ENCODE measurements around the gene KCNC4.
A peak's percentile ranks its signal among the peaks of the same experiment; 100 is the strongest.

The KCNC4 gene

DNA sequence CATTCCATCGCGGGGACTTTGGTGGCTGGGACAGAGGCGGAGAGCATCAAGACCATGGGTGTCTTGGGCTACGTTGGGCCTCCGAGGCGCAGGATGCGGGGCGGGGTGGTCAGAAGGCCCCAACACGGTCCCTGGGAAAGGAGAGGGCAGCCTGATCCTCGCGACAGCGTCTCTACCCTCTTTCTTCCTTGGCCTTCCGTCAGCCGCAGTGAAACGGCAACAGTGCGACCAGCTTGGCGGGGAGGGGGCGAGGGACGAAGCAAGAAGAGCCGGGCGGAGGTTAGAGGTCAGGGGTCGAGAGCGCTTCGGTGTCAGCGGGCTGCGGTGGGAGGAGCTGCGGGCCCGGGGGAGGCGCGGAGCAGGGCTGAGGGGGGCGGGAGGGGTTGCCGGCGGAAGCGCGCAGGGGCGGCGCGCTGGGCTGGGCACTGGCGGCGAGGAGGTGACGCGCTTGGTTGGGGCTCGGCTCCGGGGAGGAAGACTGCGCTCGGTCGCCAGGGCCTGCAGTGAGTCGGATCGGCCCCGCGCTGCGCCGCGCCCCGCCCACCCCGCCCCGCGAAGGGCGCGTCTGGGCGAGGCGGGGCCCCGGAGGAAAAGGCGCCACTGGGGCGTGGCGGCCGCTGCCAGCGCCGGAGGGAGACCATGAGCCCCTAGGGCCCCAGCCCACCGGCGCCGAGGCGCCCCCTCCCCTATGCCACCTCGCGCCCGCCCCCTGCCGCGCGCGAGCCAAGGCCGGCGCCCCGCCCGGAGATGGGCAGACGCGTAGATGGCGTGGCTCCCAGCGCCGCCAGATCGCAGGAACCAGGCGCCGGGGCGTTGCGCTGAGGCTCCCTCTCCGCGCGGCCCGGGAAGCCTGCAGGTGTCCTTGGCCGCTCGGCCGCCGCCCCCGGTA is at the start of gene KCNC4:
TSS of gene KCNC4 (plus strand) at position 600 of the 889 bp plus-strand sequence. CDS start 1,186 bp downstream, outside the sequence.
- DNase-seq: peak; percentile 94

DNA sequence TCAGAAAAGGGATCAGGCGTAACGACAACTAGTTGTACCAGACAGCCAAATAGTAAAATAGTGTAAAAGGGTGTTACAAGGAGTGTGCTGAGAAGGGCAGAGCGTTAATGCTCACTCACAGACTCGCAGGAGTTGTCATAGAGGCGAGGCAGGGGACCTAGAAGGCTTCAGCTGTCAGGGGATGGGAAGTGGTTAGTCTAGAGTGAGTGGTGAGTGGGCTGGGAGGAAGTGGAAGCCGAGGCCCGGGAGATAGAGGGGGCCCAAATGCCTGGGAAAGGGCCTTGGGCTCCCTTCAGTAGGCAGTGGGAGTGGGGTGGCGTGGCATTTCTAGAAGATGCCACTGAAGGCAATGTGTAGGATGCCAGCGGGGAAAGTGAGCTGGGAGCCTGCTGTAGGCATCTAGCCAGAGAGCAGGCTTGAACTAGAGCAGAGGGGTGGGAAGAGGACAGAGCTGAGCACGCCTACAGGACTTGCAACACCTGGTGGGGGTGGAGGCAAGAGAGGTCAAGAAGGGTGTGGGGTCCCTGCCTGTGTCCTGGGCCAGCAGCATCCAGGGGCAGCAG is 49.5 kb upstream of the KCNC4 start:
- no peak for DNase-seq

DNA sequence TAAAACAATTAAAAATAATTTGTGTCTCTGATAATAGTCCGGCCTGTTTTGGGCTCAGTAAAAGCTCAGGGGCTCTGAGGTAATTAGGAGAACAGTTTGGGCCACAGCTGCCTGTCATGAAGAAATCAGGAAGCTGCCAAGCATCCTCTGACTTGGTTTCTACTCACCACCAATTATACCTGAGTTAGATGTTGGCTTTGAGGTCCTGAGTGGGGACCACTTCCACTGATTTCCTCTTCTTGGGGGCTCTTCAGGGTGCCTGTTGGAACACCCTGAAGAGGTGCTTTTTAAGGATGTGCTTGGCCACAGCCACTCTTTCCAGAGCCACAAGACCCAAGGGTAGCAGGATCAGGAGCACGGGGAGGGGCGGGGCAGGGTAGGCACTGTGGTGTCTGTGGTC is 48.9 kb upstream of the KCNC4 start:
- no peak for DNase-seq

DNA sequence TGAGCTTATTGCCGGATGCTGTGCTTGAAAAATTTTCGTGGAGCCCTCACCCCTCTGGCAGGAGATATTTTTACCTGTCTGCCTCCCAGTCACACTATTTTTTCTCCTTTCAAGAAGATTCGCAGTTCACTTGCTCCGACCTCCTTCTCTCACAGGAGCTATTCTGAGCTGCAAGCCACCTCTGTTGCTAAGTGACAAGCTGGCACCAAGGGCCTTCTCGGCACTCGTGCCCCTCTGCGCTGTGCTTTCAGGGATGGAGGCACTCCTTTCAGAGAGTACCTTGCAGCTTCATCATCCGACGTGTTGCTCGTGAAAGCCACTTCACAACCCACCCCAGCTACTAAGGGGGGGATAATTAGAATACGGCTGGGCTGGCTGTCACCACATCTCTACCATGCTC is 48.3 kb upstream of the KCNC4 start:
- DNase-seq: no peak

- no peak for DNase-seq
Observed at GRCh38 chr1:110163591-110163990, 46.5 kb upstream of the KCNC4 start.

DNA sequence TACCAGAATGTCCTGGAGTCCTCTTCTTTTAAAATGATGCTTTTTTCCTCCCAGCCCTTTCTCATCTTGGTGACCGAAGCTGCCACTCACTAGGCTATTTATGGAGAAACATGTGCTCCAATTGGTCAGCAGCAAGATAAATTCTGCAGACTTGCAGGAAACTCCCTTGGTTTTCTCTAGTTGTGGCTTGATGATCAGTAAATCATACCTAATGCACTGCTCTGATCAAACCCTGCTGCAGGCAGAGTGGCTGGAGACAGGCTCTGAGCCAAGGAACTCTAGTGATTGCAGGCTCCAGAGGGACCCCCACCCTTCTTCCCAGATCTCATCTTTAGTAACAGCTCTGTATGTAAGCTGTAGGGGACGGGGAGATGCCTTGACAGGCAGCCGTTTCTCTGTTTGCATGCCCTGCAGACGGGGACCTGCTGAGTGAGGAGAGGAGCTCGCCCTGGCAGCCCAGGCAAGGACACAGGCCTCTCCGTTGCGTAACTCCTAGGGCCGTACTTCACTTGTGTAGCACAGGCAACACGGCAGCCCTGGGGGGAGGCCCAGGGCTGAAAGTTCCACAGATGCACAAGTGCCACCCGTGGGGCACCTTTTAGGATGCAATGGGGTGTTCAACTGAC is 45.3 kb upstream of the KCNC4 start:
- DNase-seq: no peak

DNA sequence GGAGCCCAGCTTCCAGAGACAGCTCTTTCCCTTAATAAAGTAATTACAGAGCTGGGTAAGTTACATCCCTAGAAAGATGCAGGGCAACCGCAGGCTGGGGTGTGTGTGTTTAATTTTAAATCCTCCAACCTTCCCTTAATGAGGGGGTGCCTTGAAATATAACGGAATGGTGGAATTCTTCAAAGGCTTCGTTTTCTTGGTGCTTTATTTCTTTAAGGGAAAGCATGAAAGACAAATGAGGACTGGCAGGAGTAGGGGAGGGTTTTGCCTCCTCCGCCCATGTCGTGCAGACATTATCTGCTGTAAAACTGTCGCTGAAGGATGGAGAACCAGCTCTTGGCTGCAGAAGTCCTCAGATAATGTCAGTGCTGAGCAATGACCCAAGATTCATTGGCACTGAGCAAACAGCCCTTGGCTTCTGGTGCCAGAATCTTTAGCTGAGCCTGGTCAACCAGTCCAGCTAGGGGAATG is 44.3 kb upstream of the KCNC4 start:
- no peak for DNase-seq

GRCh38 chr1:110166861-110167260 is 43.3 kb upstream of the KCNC4 start:
- no peak for DNase-seq

GRCh38 chr1:110170766-110171733 is 39.1 kb upstream of the KCNC4 start:
- no peak for DNase-seq

GRCh38 chr1:110172001-110172400 is 38.1 kb upstream of the KCNC4 start:
- no peak for DNase-seq

- DNase-seq: no peak
Observed at GRCh38 chr1:110173466-110174105, 36.5 kb upstream of the KCNC4 start.

- no peak for DNase-seq
Observed at GRCh38 chr1:110174961-110175360, 35.2 kb upstream of the KCNC4 start.

GRCh38 chr1:110176299-110176956 is 33.7 kb upstream of the KCNC4 start:
- peak; percentile 77 for DNase-seq

GRCh38 chr1:110177775-110178174 is 32.3 kb upstream of the KCNC4 start:
- no peak for DNase-seq

- DNase-seq: no peak
Observed at GRCh38 chr1:110183642-110184167, 26.4 kb upstream of the KCNC4 start.

DNA sequence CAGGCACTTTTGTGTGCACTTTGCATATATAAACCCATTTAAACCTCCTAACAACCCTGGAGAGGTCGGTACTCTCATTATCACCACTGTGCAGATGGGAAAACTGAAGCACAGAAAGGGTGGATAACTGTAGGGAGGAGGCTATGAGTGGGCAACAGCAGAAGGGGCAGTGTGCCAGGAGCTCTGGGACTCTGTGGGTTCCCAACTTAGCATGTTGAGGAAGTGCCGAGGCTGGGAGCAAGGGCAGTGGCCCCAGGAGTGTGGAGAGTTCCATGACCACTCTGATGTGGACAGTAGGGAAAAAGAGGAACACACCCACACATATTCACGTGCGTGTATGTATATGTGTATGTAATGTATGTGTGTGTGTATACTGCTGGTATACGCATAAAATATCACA is 25.7 kb upstream of the KCNC4 start:
- DNase-seq: peak; percentile 36

- DNase-seq: no peak
Observed at GRCh38 chr1:110185181-110185580, 24.9 kb upstream of the KCNC4 start.

DNA sequence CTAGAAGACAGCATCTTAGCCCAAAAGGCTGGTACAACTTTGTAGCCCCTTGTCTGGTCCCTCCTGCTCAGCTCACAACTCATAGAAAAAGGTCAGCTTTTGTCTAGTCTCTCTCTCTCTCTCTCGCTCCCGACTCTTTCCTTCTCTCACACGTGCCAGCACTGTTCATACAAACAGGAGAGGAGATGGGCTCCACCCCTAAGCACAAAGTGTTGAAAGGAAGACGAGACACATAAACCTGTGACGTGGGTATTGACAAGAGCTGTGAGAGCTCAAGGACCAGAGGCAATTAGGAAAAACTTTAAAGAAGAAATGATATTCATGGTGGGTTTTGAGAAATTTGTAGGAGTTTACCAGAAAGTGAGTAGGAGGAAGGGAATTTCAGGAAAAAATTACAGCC is 23.6 kb upstream of the KCNC4 start:
- DNase-seq: no peak

DNA sequence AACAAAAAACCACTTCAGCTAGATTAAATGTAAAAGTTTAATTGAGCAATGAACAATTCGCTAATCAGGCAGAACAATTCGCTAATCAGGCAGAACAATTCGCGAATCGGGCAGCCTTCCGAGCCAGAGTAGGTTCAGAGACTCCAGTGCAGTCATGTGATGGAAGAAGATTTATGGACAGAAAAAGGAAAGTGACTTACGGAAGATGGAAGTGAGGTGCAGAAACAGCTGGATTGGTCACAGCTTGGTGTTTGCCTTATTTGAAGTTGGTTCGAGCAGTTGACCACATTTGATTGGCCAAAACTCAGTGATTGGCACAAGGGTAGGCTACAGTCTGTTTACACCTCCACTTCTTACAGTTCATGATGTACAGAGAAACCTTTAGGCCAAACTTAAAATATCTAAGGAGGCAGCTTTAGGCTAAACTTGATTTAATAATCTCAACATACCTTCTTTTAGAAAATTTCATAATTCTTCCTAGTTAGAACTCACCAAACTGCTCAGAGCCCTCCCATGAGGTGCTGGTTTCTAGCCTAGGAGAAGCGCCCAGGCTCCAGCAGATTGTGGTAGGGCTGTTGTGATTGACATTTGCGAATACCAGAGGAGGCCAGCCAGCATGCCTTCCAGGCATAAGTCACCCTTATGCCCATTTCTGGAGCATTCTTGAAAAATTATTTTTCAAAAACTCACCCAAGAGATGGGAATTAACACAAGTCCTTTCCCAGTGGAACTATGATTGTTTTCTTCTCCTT is 22.8 kb upstream of the KCNC4 start:
- DNase-seq: no peak

- DNase-seq: no peak
Observed at GRCh38 chr1:110188035-110188618, 22.0 kb upstream of the KCNC4 start.
